ENCODE data around the gene CARD19.
"Not testable (repeated sequence)": the region's sequence is repeated elsewhere in the genome, so short reads cannot be mapped to it uniquely, and the experiment has no call there.

Gene CARD19

DNA sequence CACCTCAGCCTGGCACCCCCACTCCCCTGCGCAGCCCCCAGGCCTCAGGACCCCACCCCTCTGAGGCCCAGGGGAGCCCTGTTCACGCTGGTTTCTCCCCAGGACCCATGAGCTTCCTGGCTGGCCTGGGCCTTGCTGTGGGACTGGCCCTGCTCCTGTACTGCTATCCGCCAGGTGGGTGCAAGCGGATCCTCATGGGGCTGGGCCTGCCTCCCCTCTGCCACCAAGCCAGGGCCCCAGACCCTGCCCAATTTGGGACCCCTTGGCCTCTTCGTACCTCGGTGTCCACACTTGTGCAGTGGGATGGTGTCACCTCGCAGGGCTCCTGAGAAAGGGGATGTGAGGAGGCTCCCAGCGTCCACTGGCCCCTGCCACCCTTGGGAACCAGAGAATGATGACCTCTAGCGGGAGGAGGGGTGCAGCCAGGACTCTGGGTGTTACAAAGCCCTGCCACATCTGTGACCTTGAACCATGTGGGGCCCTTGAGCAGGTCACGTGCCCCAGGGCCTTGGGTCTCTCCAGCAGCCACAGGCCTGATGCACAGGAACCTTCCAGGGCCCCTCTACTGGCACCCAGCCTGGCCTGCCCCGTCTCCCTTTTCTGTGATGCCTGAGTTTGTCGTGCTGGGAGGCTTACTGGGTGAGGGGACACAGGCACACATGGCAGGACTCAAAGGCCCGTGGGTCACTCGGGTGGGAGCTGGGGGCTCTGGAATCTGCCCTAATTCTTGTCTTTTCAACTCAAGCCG is 16.3 kb downstream of the CARD19 start:
- no peak overlapping the region for H3K4me3 ChIP-seq (ENCODE audit: low read length)
- no peak for TF ChIP-seq ZNF274 (IDR thresholded peaks at IDR 0.05; ENCODE audit: low read depth, low read length)

- no peak for TF ChIP-seq ZNF274 (IDR thresholded peaks at IDR 0.05; ENCODE audit: low read depth, low read length)
- H3K4me3 ChIP-seq (ENCODE audit: low read length), result no peak overlapping the region
Observed at GRCh38 chr9:93112864-93113389, 16.9 kb downstream of the CARD19 start.

DNA sequence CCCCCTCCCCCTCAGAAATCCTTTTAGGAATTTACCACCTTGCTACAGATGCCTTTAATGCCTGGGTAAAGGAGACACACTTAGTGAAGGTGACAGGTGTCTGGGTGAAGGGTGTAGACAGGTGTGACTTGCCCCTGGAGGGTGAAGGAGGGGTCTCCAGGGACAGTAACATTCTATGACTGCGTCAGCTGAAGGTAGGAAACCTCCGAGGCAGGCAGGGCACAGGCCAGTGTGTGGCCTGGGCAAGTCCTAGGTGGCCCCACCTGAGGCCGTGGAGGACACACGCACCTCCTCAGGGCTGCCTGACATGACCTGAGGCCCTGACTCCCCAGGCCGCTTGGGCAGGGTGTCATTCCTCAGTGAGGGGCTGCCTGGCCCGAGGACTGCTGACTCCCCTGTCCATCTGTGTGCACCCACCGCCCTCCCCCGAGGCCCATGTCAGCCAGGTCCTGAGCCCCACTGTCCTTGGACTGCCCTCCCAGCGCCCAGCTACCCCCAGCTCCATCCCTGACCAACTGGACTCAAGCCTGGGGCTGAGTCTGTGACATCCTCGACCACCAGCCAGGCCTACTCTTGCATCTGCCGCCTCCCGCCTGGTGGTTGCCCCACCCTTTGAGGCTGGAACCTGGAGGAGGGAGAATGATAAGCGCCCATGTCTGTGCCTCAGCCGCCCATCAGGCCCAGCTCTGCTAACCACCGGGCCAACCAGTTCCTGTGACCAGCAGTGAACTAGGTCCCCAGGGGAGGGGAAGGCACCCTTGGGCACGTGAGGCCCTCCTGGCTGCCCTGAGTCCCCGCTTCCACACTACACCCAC is 18.4 kb downstream of the CARD19 start:
- TF ChIP-seq ZNF274 (IDR thresholded peaks at IDR 0.05; ENCODE audit: low read depth, low read length), result no peak
- H3K4me3 ChIP-seq (ENCODE audit: low read length), result no peak overlapping the region

DNA sequence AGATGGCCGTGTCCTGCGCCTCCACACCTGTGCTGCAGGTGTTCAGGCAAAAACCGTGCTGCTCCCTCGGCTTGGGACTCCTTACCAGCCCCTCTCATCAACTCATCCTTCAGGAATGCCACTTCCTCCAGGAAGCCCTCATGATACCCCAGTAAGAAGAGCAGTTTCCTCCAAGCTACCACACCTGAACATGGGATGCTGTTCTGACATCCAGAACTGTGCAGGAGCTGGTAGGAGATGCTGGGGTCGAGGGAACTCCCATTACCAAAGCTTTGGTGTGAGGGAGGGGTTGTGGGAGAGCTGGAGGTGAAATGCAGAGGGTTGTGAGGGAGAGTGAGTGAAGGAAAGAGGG is 18.9 kb downstream of the CARD19 start:
- H3K4me3 ChIP-seq (ENCODE audit: low read length), result no peak overlapping the region
- no peak for TF ChIP-seq ZNF274 (IDR thresholded peaks at IDR 0.05; ENCODE audit: low read depth, low read length)

- no peak overlapping the region for H3K4me3 ChIP-seq (ENCODE audit: low read length)
- TF ChIP-seq ZNF274 (IDR thresholded peaks at IDR 0.05; ENCODE audit: low read depth, low read length), result no peak
Observed at GRCh38 chr9:93115486-93116071, 19.6 kb downstream of the CARD19 start.

DNA sequence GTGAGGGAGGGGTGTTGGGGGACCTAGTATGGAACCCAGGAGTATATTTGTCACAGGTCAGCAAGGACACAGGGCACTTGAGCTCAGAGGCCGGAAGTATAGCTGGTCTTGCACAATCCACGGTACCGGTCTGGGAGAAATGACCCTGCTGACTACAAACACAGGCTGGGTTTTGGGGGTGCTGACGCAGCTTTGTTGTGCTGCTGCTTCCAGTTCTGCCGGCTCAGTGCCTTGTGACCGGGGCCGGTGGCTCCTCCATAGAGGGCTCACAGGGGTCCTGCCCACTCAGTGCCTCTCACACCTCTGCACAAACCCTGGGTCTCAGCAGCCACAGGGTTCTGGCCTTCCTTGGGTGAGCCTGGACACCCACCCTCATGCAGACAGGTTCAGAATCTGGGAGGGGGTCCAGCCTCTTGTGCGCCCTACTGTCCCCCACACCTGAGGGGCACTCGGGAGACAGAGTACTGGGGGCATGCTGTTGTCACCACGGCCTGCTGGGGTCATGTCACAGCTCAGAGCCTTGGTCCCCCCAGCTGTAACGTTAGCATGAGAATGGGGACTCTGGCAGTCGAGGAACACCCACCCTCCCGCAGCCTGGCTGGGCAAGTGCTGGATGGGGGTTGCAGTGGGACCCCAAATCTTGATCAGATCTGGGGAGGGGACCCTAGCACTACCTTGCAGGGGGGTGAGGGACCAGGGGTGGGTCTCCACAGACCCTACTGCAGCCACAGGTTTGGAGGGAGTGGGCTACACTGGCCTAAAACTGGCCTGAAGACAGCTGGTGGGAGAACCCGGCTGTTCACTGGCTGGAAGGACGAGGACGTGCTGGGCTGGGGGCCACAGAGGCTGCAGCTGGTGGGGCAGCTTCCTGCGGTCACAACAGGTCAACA is 20.3 kb downstream of the CARD19 start:
- TF ChIP-seq ZNF274 (IDR thresholded peaks at IDR 0.05; ENCODE audit: low read depth, low read length), result no peak
- no peak overlapping the region for H3K4me3 ChIP-seq (ENCODE audit: low read length)

GRCh38 chr9:93117521-93117920 is 21.5 kb downstream of the CARD19 start:
- H3K4me3 ChIP-seq (ENCODE audit: low read length), result not testable (repeated sequence)

- no peak overlapping the region for H3K4me3 ChIP-seq (ENCODE audit: low read length)
- no peak for TF ChIP-seq ZNF274 (IDR thresholded peaks at IDR 0.05; ENCODE audit: low read depth, low read length)
Observed at GRCh38 chr9:93117924-93118862, 22.2 kb downstream of the CARD19 start.

GRCh38 chr9:93118863-93119702 is 23.1 kb downstream of the CARD19 start:
- no peak for TF ChIP-seq ZNF274 (IDR thresholded peaks at IDR 0.05; ENCODE audit: low read depth, low read length)
- no peak overlapping the region for H3K4me3 ChIP-seq (ENCODE audit: low read length)

GRCh38 chr9:93119703-93119952 is 23.6 kb downstream of the CARD19 start:
- TF ChIP-seq ZNF274 (IDR thresholded peaks at IDR 0.05; ENCODE audit: low read depth, low read length), result no peak
- no peak overlapping the region for H3K4me3 ChIP-seq (ENCODE audit: low read length)

- no peak for TF ChIP-seq ZNF274 (IDR thresholded peaks at IDR 0.05; ENCODE audit: low read depth, low read length)
- no peak overlapping the region for H3K4me3 ChIP-seq (ENCODE audit: low read length)
Observed at GRCh38 chr9:93119953-93120845, 24.2 kb downstream of the CARD19 start.

All from GM08714 (cell line).